Activated CD4-positive, CD25-positive, alpha-beta regulatory T cell treated with anti-CD3 and anti-CD28 coated beads, Interleukin-2, amount 50 U/mL, for 16 hours (primary cell): ENCODE data around the gene CADM2.

ENCODE experiments used
- DNase-seq: peaks from one replicate; pipeline ENCODE4 v3.0.0-alpha.2; 2020; ENCODE audit warnings: low read depth, low spot score

Gene CADM2

DNA sequence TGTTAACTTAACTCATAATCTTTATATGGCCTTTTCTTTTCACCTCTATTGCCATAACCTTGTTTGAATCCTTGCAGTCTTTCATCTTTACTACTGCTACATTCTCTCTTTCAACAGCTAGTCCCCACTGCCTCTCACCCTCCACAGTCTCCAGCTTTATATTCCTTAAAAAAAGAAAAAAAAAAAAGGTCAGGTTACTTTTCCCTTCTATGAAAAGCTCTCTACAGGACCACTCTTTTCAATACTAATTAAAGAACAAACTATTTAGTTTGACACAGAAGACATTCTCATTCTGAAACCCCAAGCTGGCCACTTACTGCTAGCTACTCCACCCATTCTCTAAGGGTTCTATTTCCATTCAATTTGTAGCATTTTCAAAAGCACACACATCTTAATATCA lies 25.6 kb downstream of the CADM2 start:
- no peak for DNase-seq

DNA sequence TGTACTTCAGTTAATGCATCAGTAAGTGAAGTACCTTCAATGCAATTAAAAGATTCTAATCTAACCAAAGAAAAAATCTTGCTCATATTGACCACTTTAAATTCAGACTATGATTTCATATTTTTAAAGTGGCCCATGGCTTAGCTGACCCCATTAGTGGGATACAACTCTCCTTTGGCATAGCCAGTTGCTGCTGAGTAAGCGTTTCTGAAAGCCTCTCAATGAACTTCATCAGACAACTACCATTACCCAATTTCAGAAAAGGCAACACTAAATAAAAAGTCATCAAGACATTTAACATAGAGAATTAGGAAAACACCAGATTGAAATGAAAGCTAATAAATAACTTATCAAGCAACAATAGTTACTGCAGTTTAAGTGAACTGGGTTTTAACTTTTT lies 27.0 kb downstream of the CADM2 start:
- DNase-seq, result no peak

DNA sequence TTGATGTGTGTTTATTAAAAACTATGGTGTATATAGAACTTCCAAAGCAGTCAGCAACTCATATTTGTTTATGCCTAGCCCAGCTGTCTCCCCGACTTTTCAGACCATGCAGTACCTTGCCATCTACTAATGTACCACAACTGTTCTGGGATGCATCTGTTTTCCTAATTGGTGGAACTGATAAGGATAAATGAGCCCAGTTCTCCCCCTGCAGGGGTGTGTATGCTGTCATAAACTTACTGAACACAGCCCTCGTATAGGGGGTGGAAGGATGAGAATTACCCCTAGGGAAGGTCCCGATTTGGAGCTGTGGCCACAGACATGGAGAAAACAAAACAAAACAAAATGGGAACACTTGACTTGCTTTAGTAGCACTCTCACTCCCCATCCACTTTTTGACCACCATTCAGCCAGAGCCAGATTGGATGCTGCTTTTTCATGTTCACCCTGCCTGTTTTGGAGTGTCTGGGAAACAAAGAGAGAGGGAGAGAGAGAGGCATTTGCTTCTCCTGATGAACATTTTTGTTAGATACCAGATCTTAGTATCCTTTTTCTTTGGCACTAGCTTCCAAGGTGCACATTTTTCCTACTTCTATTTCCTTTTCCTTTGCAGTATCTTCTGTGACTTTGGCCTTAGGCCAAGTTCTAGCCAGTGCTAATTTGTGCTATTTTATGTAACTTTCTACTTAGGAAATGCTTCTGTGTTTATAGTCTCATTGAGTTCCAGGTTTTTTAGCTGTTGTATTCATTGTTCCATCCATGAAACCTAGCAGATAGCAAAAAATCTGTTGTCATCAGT lies 29.1 kb downstream of the CADM2 start:
- DNase-seq, result no peak

DNA sequence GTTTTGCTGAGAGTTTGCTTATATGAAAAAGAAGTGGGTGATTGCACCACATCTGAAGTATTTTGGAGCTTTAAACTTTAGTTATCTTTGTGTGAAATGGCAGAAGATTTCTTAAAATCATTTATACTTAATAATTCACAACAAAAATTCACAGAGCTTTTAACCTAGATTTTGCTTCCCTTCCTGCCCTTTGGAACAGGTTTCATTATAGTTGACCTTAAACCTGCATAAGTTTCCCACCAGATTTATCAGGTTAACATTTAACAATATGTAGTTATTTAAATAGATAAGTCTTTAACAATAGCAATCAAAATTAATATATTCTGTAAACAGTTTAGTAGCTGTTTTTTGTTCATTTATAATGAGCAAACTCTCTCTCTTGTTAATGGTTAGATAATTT lies 30.3 kb downstream of the CADM2 start:
- DNase-seq, result no peak

DNA sequence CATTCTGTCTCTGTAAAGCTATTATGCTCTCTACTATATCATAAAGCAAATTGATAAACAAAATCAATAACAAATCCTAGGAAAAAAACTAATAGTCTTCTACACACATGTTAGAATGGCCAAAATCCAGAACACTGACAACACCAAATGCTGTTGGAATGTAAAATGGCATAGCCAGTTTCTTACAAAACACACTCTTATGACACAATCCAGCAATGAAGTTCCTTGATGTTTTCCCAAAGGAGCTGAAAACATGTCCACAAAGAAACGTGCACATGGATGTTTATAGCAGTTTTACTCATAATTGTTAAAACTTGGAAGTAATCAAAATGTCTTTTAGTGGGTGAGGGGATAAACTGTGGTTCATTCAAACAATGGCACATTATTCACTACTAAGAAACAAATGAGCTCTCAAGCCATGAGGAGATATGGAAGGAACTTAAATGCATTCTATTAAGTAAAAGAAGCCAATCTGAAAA lies 32.7 kb downstream of the CADM2 start:
- DNase-seq, result no peak

DNA sequence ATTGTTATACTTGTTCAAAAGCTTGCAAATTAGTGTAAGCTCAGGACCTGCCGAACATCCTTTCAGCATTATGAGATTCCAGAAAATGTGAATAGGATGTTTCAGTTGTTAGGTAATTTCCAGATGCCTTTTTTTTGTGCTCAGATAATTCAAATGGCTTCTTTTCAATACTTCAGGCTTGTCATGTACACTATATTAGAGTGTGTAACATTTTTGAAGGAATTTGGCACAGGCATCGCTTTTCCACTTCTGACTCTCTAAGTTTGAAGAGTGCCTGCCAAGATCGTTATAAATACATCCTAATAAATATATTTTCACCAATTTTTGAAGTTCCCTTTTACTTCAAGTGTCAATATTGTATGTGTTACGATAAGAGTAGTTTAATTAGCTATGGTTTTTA lies 35.2 kb downstream of the CADM2 start:
- no peak for DNase-seq

DNA sequence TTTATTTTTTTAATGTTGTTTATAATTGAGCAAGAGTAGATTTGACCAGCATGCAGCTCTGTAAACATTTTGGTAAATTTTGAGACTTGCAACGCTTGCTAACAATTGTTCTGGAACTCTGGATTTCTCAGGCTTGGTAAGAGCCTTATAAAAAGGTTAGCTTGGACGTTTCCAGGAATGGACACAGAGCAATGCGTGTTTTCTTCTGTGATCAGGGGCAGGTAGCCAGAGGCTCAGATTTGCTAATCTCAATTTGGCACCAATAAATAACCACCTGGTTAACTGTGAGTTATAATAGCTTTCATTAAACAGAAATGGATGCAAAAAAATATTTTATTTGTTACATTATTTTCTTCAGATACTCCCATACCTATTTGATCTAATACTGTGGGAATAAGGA lies 39.8 kb downstream of the CADM2 start:
- no peak for DNase-seq

DNA sequence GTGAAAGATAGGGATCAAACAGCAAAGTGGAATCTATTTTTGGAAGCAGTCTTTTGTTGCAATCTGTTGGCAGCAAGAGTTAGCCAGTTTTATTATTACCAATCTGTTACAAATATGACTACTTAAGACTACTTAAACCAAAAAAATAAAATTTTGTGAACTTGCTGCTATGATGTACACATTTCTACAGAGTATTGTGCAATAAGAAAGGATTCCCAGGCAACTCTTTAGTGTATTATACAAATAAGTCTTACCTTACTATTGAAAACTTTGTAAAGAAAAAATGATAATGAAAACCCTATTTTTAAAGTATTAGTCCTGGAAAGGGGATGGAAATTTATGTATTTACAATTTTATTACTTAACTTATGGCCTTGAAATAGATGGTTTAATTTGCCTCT lies 44.7 kb downstream of the CADM2 start:
- no peak for DNase-seq

DNA sequence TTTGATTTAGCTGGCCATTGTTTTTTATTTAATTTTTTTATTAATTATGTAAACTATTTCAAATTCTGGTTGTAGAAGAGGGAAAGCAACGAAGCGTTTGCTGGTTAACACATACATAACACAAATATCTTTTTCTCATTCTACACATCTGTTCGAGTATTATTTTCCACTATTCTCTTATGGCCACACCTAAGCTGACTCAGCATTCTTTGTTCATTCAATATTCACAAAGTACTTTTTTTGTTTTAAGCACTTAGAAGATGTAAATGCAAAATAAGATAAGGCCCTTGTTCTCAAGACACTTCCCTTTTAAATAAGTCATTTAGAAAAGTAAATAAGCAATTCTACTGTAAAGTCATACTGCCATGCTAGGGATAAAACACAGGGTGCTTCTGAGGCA lies 45.4 kb downstream of the CADM2 start:
- DNase-seq, result no peak

DNA sequence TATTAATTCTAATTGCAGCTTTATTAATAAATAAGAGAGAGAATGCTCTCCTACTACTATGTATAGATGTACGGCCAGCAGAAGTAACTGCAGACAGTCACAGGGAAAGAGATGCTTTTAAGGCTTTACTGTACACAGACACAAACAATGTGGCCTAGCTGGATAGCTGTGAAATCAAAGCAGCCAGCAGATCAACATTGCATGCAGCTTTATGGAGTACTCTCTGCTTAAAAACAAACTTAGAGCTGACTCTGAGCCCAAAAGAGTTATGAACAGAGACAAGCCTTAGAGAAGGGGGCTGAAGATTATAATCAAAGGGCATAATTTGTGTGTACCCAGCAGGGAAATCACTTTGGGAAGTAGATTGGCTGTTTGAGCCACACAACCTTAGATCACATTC lies 47.2 kb downstream of the CADM2 start:
- no peak for DNase-seq

DNA sequence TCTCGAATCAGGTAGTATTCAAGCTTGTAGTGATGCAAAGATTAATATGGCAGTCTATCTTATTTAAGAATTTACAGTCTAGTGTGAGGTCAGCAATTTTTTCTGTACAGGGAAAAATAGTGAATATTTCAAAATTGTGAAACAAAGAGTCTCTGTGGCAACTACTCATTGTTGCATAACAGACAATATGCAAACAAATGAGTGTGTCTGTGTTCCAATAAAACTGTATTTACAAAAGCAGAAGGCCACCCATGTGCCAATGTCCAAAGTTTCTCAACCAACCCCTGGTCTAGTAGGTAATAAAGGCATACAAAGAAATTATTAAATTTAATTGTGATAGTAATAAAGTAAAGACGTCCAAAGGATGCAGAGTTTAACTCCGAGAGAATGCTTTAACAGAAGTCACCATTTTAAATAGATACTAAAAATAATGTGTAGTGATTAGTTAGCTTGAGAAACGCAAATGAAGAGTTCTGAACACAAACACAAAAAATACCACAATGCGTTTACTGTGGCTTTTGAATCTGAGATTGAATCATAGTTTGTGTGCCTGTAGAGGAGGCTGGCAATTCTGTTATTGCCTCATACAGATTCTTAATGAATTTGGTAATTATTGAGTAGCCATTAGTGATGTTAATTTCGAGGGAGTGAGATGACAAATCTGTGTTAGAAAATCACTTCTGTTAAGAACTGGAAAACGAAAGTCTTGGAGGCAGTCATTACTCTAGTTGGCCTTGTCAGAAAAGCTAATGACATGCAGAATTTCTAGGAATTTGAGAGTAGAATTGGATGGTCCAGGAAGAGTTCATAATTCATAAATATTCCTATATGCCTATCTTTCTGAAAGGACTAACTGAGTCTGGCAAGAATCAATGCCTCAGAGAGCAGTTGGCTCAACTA lies 48.7 kb downstream of the CADM2 start:
- DNase-seq, result no peak

DNA sequence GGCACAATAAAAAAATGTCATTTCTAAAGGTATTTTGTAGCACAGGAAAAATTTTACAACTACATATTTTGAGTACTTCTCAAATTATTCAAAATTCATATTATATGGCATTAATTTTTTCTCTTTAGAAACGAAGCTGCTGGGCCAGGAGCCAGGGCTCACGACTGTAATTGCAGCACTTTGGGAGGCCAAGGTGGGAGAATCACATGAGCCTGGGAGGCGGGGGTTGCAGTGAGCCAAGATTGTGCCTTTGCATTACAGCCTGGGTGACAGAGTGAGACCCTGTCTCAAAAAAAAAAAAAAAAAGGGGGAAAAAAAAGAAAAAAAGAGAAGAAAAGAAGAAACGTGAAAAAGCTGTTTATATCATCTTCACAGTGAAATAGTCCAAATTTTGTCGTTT lies 62.0 kb downstream of the CADM2 start:
- no peak for DNase-seq

DNA sequence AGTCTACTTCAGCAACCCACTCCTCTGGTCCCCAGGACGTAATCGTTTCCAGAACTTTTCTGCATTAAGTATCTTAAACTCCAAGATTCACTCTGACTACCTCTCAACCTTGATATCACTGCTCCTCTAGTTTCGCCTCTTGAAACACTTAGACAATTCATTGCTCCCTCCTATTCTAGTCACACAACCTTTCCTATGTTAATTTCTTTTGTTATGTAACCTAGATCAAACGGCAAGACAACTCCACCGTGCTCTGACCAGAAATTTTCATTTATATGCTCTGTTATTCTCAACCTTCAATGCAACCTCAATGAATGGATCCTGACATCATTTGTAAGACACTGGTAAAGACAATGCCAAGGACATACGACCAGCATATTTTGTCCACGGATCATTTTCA lies 71.3 kb downstream of the CADM2 start:
- DNase-seq, result no peak

DNA sequence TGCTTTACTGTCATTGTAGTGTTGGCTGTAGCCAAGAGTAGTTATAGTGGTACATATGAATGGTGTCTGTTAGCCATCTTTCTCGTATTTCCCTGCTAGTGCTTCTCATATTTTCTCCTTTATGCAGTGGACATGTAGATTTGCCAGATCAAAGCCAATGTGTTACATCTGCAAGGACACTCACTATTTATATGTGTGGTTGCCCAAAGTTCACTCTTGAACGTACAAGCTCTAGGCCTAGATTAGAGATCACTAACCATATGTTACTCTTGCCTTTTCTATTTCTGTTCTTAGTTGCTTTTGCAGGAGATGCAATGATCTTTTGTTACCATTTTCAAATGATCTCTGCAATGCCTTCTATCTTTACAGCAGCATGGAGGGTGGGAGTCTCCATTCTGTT lies 78.4 kb downstream of the CADM2 start:
- DNase-seq, result no peak

DNA sequence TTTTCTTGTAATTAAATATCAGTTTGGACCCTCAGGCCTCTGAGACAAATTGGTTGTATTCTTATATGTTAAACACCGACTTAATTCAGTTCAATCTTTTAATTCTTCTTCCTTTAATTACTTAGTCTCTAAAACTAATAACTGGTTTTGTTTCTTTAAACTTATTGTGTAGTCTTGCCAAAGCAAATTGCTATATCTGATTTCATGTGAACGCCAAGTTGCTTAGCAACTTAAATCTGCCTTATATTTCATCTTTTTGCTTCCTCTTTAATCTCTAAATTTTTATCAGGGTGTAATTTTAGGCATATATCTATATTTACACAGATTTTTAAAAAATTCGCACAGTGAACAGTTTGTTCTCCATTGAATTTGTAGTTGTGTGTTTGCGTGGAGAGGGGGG lies 82.2 kb downstream of the CADM2 start:
- DNase-seq, result no peak

DNA sequence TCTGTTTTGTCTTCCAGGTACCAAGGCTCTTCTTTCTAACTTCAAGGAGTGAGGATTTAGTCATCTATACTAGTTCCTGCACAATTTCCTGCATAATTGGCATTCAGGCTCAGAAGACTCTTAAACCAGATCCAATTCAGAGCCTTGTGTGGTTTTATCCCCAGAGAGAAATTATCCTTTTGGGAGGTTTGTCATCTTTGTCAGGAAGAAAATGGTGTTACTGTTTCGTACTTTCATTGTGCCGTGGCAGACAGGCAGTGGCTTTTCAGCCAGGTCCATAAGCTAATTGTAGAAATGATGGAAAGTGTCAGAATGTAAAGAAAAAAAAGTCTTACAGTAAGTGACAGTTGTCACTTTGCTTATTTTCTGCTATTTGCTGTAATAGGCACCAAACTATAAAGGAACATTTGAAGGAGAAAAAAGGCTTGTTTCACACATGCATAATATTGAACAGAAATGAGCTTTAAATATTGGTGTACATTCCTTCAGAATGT lies 82.8 kb downstream of the CADM2 start:
- no peak for DNase-seq

DNA sequence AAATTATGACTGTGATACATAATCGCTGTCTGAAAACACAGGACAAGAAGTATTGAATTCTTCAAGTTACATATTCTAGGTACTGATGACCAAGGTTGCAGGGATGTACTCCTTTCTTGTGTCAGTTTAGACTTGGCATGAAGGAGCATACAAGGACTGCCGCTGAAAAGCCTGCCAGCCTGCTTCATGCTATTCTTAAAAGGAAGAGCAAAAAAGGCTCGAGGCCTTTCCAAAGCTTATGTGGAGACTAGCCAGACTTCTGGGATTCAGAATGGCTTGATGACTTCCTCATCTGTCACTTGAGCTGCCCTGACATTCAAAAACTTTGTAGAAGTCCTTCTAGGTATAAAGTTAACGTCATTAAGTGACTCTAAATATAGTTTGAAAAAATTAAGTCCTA lies 92.0 kb downstream of the CADM2 start:
- DNase-seq, result no peak

DNA sequence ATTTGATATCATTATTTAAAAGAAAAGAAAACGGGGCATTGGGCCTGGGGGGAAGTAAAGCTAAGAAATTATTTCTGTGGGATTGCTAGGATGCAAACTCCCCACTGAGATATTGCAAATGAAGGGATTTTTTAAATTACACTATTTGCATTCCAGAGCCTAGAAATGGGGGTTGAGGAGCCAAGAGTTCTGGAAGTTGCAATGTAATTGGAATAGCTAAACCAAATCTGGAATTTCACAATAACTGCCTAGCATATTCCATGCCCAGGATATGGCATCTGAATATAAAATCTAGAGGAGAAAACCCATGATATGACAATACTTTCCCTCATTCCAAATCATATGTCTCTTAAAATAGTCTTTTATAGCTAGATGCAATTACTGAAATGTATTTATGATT lies 93.0 kb downstream of the CADM2 start:
- DNase-seq, result no peak

DNA sequence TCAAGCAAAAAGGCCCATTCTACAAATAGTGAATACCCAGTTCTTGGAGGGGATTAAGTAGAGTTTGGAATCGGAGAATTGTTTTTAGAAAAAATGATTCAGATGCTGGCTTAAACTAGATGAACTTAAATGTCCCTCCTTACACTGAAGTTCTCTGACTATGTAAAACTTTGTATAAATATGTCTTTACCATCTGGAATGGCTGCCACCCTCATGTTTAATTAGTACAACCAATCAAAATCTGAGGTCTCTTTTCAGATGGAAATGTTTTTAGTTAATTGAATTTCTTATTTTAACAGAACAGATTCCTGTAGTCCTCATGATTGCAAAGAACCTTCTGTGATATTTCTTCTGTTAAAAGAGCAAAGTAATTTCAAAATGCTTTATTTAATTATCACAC lies 94.8 kb downstream of the CADM2 start:
- DNase-seq, result no peak

DNA sequence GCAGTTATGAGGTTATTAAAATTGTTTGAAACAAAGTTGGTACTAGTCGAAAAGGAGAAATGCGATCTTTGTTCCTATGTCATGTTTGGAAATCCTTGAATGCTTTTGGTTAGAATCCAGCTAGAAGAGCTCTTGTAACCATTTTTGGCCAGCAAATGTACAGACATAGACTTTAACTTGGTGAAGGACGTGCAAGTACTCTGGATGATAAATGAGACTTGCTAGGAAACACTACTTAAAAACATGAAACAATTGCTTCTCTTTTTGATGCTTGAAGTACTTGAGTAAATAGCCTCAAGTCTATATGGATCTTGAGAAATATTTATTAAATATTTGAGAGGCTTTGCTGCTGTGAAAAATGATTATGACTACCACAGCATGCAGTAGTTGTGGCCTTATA lies 95.8 kb downstream of the CADM2 start:
- no peak for DNase-seq

DNA sequence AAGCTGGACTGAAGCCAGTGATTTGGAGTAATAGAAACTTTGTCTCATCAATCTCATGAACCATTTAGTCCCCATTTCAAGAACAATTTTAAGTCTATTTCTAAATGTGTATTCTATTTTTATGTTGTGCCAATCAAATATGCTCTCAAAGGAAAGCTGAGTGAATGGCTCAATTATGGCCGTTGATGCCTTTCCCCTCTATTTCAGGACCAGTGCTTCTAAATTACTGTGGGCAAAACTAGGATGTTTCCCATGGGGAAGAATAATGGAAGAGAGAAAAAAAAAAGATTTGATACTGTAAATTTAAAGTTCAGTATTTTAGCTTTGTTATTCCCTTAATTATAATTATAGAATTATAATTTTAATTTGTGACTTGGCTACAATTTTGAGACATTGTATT lies 110.1 kb downstream of the CADM2 start:
- no peak for DNase-seq

DNA sequence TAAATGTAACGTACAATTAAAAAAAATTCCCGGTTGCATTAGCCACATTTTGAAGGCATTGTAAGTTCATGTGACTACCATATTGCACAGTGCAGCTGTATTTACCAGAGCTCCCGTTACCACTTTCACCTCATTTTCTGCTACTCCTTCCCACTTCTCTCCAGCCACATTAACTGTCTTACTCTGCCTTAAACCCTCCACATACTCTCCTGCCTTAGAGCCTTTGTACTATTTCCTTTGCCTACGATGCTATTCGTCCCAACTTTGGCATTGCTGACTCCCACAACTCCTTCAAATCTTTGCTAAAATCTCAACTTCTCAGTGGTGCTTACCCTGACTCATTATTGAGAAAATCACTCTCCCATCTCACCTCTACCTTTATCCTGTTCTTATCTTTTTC lies 115.2 kb downstream of the CADM2 start:
- DNase-seq, result no peak

DNA sequence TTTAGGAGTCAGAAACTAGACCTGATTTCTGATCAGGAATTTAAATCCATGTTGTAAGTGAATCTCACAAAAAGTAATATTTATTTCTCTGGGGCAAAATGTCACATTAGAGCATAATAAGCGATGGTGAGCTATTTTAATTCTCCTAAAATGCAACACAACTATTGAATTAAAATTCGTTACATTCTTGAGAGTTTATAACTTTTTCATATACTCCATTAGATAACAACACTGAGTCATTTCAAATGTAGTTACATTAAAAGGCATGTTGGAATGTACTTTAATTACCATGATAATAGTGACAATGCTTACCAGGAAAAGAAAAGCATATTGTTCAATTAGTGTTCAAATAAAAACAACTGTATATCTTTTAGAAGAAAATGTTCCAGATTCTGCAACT lies 116.9 kb downstream of the CADM2 start:
- no peak for DNase-seq
